PC-3 (cell line): Measurements from ENCODE around the gene PACSIN2. TPM values are rescaled to one million over a fixed set of nuclear protein-coding genes. Genes with fewer than 3 reads are reported as not detected.

Source experiments
- ATAC-seq: fragments of 200-7000 bp; cut with Tn5 transposase; 2 replicates; pipeline ENCODE4 v1.9.1; 2020; ENCODE audit warnings: mild to moderate bottlenecking, moderate library complexity
- BruUV-seq: library from RNA; stranded (reverse); fragments of 400-500 nt; replicated peaks from 2 replicates; lab custom pipeline; 2021; lab: Mats Ljungman, UMichigan
- CTCF ChIA-PET: fragments of 300-600 bp; sonication (Branson Sonifier 250); formaldehyde crosslinking; loops from one replicate; lab custom pipeline; 2022; ENCODE audit warnings: antibody characterized with exemption; lab: Charles Lee
- POLR2A ChIA-PET: fragments of 300-600 bp; sonication (Branson Sonifier 250); formaldehyde crosslinking; loops from one replicate; lab custom pipeline; 2022; ENCODE audit warnings: antibody characterized with exemption; ENCODE audit not compliant: unreplicated experiment; lab: Charles Lee
- DNase-seq: peaks from one replicate; pipeline ENCODE4 v3.0.0-alpha.2; 2015
- H2AFZ ChIP-seq: fragments of 300-600 bp; sonication (generic); 2 replicates; pipeline ENCODE4 v1.6.0; 2016; ENCODE audit warnings: antibody characterized with exemption, low read length
- H3F3A ChIP-seq: fragments of 300-600 bp; sonication (generic); one replicate; pipeline ENCODE4 v1.6.0; 2017; ENCODE audit warnings: antibody characterized with exemption, low read length, control low read depth, mild to moderate bottlenecking; ENCODE audit not compliant: unreplicated experiment
- H3K27ac ChIP-seq: fragments of 300-600 bp; sonication (generic); 2 replicates; pipeline ENCODE4 v1.5.1; 2016; ENCODE audit warnings: mild to moderate bottlenecking, low read length
- H3K27me3 ChIP-seq: fragments of 300-600 bp; sonication (generic); 2 replicates; pipeline ENCODE4 v1.6.1; 2016; ENCODE audit warnings: low read length, mixed read lengths
- H3K36me3 ChIP-seq: fragments of 300-600 bp; sonication (generic); 2 replicates; pipeline ENCODE4 v1.6.1; 2016; ENCODE audit warnings: low read depth, mixed run types, low read length, mixed read lengths
- H3K4me1 ChIP-seq: fragments of 300-600 bp; sonication (generic); 2 replicates; pipeline ENCODE4 v1.5.1; 2016; ENCODE audit warnings: low read length; ENCODE audit not compliant: insufficient read depth
- H3K4me2 ChIP-seq: fragments of 300-600 bp; sonication (generic); 2 replicates; pipeline ENCODE4 v1.6.0; 2016; ENCODE audit warnings: low read length
- H3K4me3 ChIP-seq: fragments of 300-600 bp; sonication (generic); 2 replicates; pipeline ENCODE4 v1.5.1; 2016; ENCODE audit warnings: mild to moderate bottlenecking, low read length, mixed read lengths
- H3K79me2 ChIP-seq: fragments of 300-600 bp; sonication (generic); 2 replicates; pipeline ENCODE4 v1.6.1; 2017; ENCODE audit warnings: low read length, mixed read lengths
- H3K9ac ChIP-seq: fragments of 300-600 bp; sonication (generic); 2 replicates; pipeline ENCODE4 v1.6.0; 2016; ENCODE audit warnings: mild to moderate bottlenecking, low read length
- H3K9me2 ChIP-seq: fragments of 300-600 bp; sonication (generic); replicated peaks from 2 replicates; pipeline ENCODE4 v1.6.1; 2016; ENCODE audit warnings: mixed run types, low read length, mixed read lengths
- H3K9me3 ChIP-seq: fragments of 300-600 bp; sonication (generic); 2 replicates; pipeline ENCODE4 v1.6.1; 2016; ENCODE audit warnings: low read length, mixed read lengths
- H4K20me1 ChIP-seq: fragments of 300-600 bp; sonication (generic); 2 replicates; pipeline ENCODE4 v1.6.1; 2016; ENCODE audit warnings: low read length, mixed read lengths
- EZH2 ChIP-seq: fragments of 300-600 bp; sonication (generic); IDR thresholded peaks from one replicate; pipeline ENCODE4 v1.6.1; 2017; ENCODE audit warnings: antibody characterized with exemption, mild to moderate bottlenecking, low read length; ENCODE audit not compliant: unreplicated experiment
- EZH2phosphoT487 ChIP-seq: fragments of 300-600 bp; sonication (generic); IDR thresholded peaks from 2 replicates; pipeline ENCODE4 v1.6.1; 2018; ENCODE audit warnings: mild to moderate bottlenecking, antibody characterized with exemption, low read length, borderline replicate concordance
- intact Hi-C: fragments of 100-400 bp; cut with micrococcal nuclease; formaldehyde crosslinking; loops from 2 replicates; pipeline ENCODE4 v1.9.0; 2023
- total RNA-seq: library from RNA; depleted of rRNA; stranded (reverse); fragments of >200 nt; gene quantifications from 2 replicates; pipeline ENCODE4 v1.2.3, GENCODE V29; 2014
- TF ChIP-seq, protein P1 (sequence below): fragments of 300-600 bp; sonication (generic); conservative IDR thresholded peaks from 2 replicates; pipeline ENCODE4 v1.5.1; 2017; ENCODE audit warnings: antibody characterized with exemption, low read depth, mild to moderate bottlenecking, low read length

Gene PACSIN2
- total RNA-seq, 1 experiment from 2014 or later: 25.7 TPM

DNA sequence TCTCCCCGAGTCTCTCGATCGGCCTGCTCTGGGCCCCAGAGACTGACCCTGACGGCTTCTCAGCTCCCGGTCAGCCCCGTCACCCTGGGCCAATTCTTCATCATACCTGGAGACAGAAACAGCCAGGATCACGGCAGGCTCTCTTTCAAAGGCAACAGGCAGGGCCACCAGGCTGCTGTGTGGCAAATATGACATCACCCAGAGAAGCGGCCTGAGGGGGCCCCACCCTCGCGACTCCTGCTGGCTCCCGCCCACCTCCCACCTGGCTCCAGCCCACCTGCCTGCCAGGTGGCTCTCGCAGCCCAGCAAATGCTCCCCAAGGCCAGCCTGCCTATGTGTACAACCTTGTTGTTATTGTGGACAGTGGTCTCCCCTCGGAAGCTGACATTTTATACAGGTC is 24.9 kb upstream of the PACSIN2 start:
- ATAC-seq: no peak
- no peak overlapping the region for H2AFZ ChIP-seq
- no peak for DNase-seq
- H3K9me2 ChIP-seq: no peaks in the 10 kb centered on the region
- no peaks in the 10 kb centered on the region for H3K36me3 ChIP-seq
- CTCF ChIA-PET: no interaction called here
- no peak for TF ChIP-seq EZH2
- H3K9ac ChIP-seq: no peak overlapping the region
- no peaks in the 10 kb centered on the region for H3K79me2 ChIP-seq
- no peak overlapping the region for H3K27ac ChIP-seq
- POLR2A ChIA-PET: no interaction called here
- no peaks in the 10 kb centered on the region for H4K20me1 ChIP-seq
- no peaks in the 10 kb centered on the region for H3F3A ChIP-seq
- no peaks in the 10 kb centered on the region for H3K27me3 ChIP-seq
- H3K9me3 ChIP-seq: no peaks in the 10 kb centered on the region
- H3K4me3 ChIP-seq: no peak overlapping the region
- intact Hi-C loops: no loop called here
- no TSS peak for BruUV-seq
- no peak overlapping the region for H3K4me2 ChIP-seq
- H3K4me1 ChIP-seq: no peaks in the 10 kb centered on the region

DNA sequence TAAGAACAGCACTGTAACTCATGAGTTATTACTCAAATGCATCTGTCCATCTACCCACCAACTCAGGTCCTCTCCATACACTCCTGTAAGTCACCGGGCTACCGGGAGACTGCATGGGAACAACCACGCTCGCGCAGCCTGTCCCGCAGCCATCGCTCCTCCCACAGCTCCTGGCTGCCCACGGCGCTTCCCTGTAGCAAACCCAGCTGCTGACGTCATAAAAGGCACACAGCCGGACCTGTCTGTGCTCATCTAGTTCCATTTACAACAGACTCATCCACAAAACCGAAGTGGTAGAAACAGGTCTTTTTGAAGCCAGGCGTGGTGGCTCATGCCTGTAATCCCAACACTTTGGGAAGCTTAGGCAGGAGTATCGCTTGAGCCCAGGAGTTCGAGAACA is 23.4 kb upstream of the PACSIN2 start:
- H3K9me3 ChIP-seq: no peaks in the 10 kb centered on the region
- TF ChIP-seq EZH2phosphoT487 (no peak), EZH2 (no peak)
- TF ChIP-seq, protein P1, sequence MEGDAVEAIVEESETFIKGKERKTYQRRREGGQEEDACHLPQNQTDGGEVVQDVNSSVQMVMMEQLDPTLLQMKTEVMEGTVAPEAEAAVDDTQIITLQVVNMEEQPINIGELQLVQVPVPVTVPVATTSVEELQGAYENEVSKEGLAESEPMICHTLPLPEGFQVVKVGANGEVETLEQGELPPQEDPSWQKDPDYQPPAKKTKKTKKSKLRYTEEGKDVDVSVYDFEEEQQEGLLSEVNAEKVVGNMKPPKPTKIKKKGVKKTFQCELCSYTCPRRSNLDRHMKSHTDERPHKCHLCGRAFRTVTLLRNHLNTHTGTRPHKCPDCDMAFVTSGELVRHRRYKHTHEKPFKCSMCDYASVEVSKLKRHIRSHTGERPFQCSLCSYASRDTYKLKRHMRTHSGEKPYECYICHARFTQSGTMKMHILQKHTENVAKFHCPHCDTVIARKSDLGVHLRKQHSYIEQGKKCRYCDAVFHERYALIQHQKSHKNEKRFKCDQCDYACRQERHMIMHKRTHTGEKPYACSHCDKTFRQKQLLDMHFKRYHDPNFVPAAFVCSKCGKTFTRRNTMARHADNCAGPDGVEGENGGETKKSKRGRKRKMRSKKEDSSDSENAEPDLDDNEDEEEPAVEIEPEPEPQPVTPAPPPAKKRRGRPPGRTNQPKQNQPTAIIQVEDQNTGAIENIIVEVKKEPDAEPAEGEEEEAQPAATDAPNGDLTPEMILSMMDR: no peak
- no peaks in the 10 kb centered on the region for H3K79me2 ChIP-seq
- no peaks in the 10 kb centered on the region for H3K36me3 ChIP-seq
- intact Hi-C loops: no loop called here
- no TSS peak for BruUV-seq
- no peaks in the 10 kb centered on the region for H3F3A ChIP-seq
- H3K27ac ChIP-seq: no peak overlapping the region
- no peaks in the 10 kb centered on the region for H3K4me1 ChIP-seq
- no peak overlapping the region for H2AFZ ChIP-seq
- POLR2A ChIA-PET: no interaction called here
- H3K9me2 ChIP-seq: no peaks in the 10 kb centered on the region
- DNase-seq: no peak
- CTCF ChIA-PET: no interaction called here
- H3K4me2 ChIP-seq: no peak overlapping the region
- H3K27me3 ChIP-seq: no peaks in the 10 kb centered on the region
- H3K4me3 ChIP-seq: no peak overlapping the region
- H4K20me1 ChIP-seq: no peaks in the 10 kb centered on the region
- H3K9ac ChIP-seq: no peak overlapping the region
- no peak for ATAC-seq

DNA sequence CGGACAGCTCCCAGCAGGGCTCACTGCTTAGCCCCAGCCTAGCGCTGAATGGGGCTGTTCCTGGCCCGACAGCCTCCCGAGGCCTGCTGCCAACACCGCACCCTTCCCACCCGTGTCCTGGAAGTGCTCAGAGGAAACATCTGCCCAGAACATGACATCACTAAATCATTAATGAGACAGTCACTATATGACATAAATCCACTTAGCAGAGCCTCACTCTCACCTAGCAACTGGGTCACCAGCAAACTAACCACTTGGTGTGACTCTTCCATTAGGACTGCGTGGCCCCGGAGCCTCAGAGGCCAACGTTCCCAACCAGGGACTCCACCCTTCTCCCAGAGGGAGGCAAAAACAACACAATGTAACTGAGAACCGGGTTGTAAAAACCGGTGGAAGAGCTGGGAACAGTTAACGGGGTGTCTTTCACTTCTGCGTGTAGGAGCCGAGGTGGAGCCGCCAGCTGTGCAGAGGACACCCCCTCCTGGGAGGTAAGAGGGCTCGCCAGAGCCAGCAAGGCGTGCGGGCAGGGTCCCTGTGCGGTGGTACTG is 21.4 kb upstream of the PACSIN2 start:
- H3K9ac ChIP-seq: no peak overlapping the region
- no peak overlapping the region for H2AFZ ChIP-seq
- BruUV-seq: no TSS peak
- no peaks in the 10 kb centered on the region for H4K20me1 ChIP-seq
- ChIA-PET CTCF (no interaction called here), POLR2A (no interaction called here)
- intact Hi-C loops: no loop called here
- H3K27me3 ChIP-seq: no peaks in the 10 kb centered on the region
- H3K9me3 ChIP-seq: no peaks in the 10 kb centered on the region
- no peak overlapping the region for H3K27ac ChIP-seq
- TF ChIP-seq, protein P1: no peak
- TF ChIP-seq EZH2 (no peak), EZH2phosphoT487 (no peak)
- no peaks in the 10 kb centered on the region for H3K36me3 ChIP-seq
- no peaks in the 10 kb centered on the region for H3K4me1 ChIP-seq
- H3K4me3 ChIP-seq: no peak overlapping the region
- no peaks in the 10 kb centered on the region for H3K79me2 ChIP-seq
- ATAC-seq: no peak
- H3K9me2 ChIP-seq: no peaks in the 10 kb centered on the region
- no peak overlapping the region for H3K4me2 ChIP-seq
- no peak for DNase-seq
- no peaks in the 10 kb centered on the region for H3F3A ChIP-seq
